Natural killer cell (primary cell): ENCODE data around the gene MAP3K14. TPM values are rescaled to one million over a fixed set of nuclear protein-coding genes. Genes with fewer than 3 reads are reported as not detected.

Source experiments
- ATAC-seq, 3 donors: fragments of 150-1000 bp in 2 of 3; fragments of 200-7000 bp in 1 of 3; cut with Tn5 transposase; 1 replicate in 1 of 3; 2 replicates in 2 of 3; pipeline ENCODE4 v1.10.0; 2021; ENCODE audit warnings: mild to moderate bottlenecking in 2 of 3, moderate library complexity in 2 of 3
- DNase-seq, 2 donors: peaks; one replicate each; pipeline versions ENCODE4 v3.0.0 to v3.0.0-alpha.2; 2013 to 2021; ENCODE audit warnings: mixed read lengths in 1 of 2
- H3K27ac ChIP-seq: one replicate; pipeline ENCODE4 v1.5.1; 2013; ENCODE audit warnings: mild to moderate bottlenecking, low read length
- H3K27me3 ChIP-seq: one replicate; pipeline ENCODE4 v1.6.1; 2013; ENCODE audit warnings: low read length; ENCODE audit not compliant: control insufficient read depth, insufficient read depth
- H3K36me3 ChIP-seq: one replicate; pipeline ENCODE4 v1.6.1; 2013; ENCODE audit warnings: low read length; ENCODE audit not compliant: control insufficient read depth, insufficient read depth
- H3K4me1 ChIP-seq: one replicate; pipeline ENCODE4 v1.6.1; 2013; ENCODE audit warnings: low read length; ENCODE audit not compliant: control insufficient read depth, insufficient read depth
- H3K4me3 ChIP-seq: one replicate; pipeline ENCODE4 v1.5.1; 2013; ENCODE audit warnings: low read length
- H3K9me3 ChIP-seq: one replicate; pipeline ENCODE4 v1.6.1; 2013; ENCODE audit warnings: low read length; ENCODE audit not compliant: control insufficient read depth, insufficient read depth
- H3K27ac Mint-ChIP-seq, 2 donors: one replicate each; pipeline ENCODE4 v1.8.0; 2022; ENCODE audit warnings: mild to moderate bottlenecking in 2 of 2, mixed read lengths in 2 of 2, moderate library complexity in 1 of 2
- H3K27me3 Mint-ChIP-seq, 2 donors: one replicate each; pipeline ENCODE4 v1.8.0; 2022; ENCODE audit warnings: low read depth in 2 of 2, mixed read lengths in 2 of 2
- H3K36me3 Mint-ChIP-seq: one replicate; pipeline ENCODE4 v1.8.0; 2022; ENCODE audit warnings: mixed read lengths
- H3K4me1 Mint-ChIP-seq, 2 donors: one replicate each; pipeline ENCODE4 v1.8.0; 2022; ENCODE audit warnings: mixed read lengths in 2 of 2
- H3K4me3 Mint-ChIP-seq: one replicate; pipeline ENCODE4 v1.8.0; 2022; ENCODE audit warnings: mild to moderate bottlenecking, moderate library complexity, mixed read lengths
- H3K9me3 Mint-ChIP-seq, 2 donors: one replicate each; pipeline ENCODE4 v1.8.0; 2022; ENCODE audit warnings: mixed read lengths in 2 of 2
- CTCF ChIP-seq: fragments of 200-600 bp; IDR thresholded peaks from one replicate; pipeline ENCODE4 v1.8.0; 2022; ENCODE audit warnings: antibody characterized with exemption
- WGBS: methylation state at CpG from one replicate; pipeline ENCODE4 v1.1.7; 2013; ENCODE audit warnings: missing lambda C conversion rate; ENCODE audit not compliant: insufficient coverage; 5-methylcytosine and 5-hydroxymethylcytosine counted together
- intact Hi-C: fragments of 100-400 bp; cut with micrococcal nuclease; formaldehyde crosslinking; loops from one replicate; pipeline ENCODE4 v1.14.2; 2022
- total RNA-seq, 4 donors: library from RNA; stranded (reverse); fragments of 120-200 nt in 1 of 4; gene quantifications; one replicate each; pipeline versions ENCODE4 v1.2.3 to v1.2.4, GENCODE V29; 2013 to 2022

Gene MAP3K14
- total RNA-seq, 3 donors from 2014 or later (not counting 1 experiment from before 2014, with no cell fraction given): 28.0 to 31.9 (median 31.6) TPM

- DNase-seq (peak in 1 of 2 donors; percentile 89), ATAC-seq (no peak)
- peak; percentile 21 for TF ChIP-seq CTCF
- H3K36me3 ChIP-seq: peaks cover 53% of the 10 kb centered on the region
- 45% methylated on average over 33 of the region's 33 CpGs for WGBS
- H3K4me3 Mint-ChIP-seq: peak overlapping the region; percentile 87
- no peaks in the 10 kb centered on the region for H3K27me3 ChIP-seq
- intact Hi-C loops: loop anchor here (2.0 kb wide), 1 partner anchor 16 kb away; the partner anchor contains the start of gene SPATA32
- peaks cover 27 to 59% of the 10 kb centered on the region in 2 donors for H3K4me1 Mint-ChIP-seq
- H3K27ac ChIP-seq: peak overlapping the region; percentile 81
- peak overlapping the region; percentile 72 for H3K4me3 ChIP-seq
- no peaks in the 10 kb centered on the region for H3K9me3 ChIP-seq
- no peaks in the 10 kb centered on the region for H3K36me3 Mint-ChIP-seq
- H3K9me3 Mint-ChIP-seq: no peaks in the 10 kb centered on the region
- peak overlapping the region; percentile 87 to 89 for H3K27ac Mint-ChIP-seq
- H3K4me1 ChIP-seq: peaks cover 36% of the 10 kb centered on the region
- no peaks in the 10 kb centered on the region for H3K27me3 Mint-ChIP-seq
Measured at GRCh38 chr17:45246861-45247428, 69.9 kb downstream of the MAP3K14 start.

GRCh38 chr17:45246338-45246737 is 70.5 kb downstream of the MAP3K14 start:
- ATAC-seq: no peak
- DNase-seq: no peak
- no peaks in the 10 kb centered on the region for H3K9me3 ChIP-seq
- Mint-ChIP-seq H3K36me3 (no peaks in the 10 kb centered on the region), H3K9me3 (no peaks in the 10 kb centered on the region), H3K27ac (peak overlapping the region; percentile 87 to 89), H3K4me1 (peaks cover 24 to 58% of the 10 kb centered on the region in 2 donors), H3K27me3 (no peaks in the 10 kb centered on the region), H3K4me3 (peak overlapping the region; percentile 87)
- H3K27ac ChIP-seq: peak overlapping the region; percentile 81
- no peak overlapping the region for H3K4me3 ChIP-seq
- H3K27me3 ChIP-seq: no peaks in the 10 kb centered on the region
- H3K4me1 ChIP-seq: peaks cover 36% of the 10 kb centered on the region
- no peak for TF ChIP-seq CTCF
- WGBS: 86% methylated on average over 8 of the region's 8 CpGs
- intact Hi-C loops: loop anchor here (2.0 kb wide), 1 partner anchor 16 kb away; the partner anchor contains the start of gene SPATA32
- peaks cover 56% of the 10 kb centered on the region for H3K36me3 ChIP-seq

- Mint-ChIP-seq H3K9me3 (no peaks in the 10 kb centered on the region), H3K4me1 (peaks cover 24 to 59% of the 10 kb centered on the region in 2 donors), H3K27me3 (no peaks in the 10 kb centered on the region), H3K36me3 (no peaks in the 10 kb centered on the region), H3K4me3 (peak overlapping the region; percentile 49), H3K27ac (peak overlapping the region; percentile 78 to 87)
- Histone ChIP-seq H3K27me3 (no peaks in the 10 kb centered on the region), H3K9me3 (no peaks in the 10 kb centered on the region), H3K27ac (no peak overlapping the region), H3K36me3 (peaks cover 70% of the 10 kb centered on the region), H3K4me1 (peaks cover 36% of the 10 kb centered on the region), H3K4me3 (no peak overlapping the region)
- WGBS: 96% methylated on average over 21 of the region's 21 CpGs
- DNase-seq (no peak), ATAC-seq (no peak)
- no peak for TF ChIP-seq CTCF
- intact Hi-C loops: no loop called here
Measured at GRCh38 chr17:45244725-45245656, 71.8 kb downstream of the MAP3K14 start.
